Measurements from ENCODE around the gene GIMAP1.

DNA sequence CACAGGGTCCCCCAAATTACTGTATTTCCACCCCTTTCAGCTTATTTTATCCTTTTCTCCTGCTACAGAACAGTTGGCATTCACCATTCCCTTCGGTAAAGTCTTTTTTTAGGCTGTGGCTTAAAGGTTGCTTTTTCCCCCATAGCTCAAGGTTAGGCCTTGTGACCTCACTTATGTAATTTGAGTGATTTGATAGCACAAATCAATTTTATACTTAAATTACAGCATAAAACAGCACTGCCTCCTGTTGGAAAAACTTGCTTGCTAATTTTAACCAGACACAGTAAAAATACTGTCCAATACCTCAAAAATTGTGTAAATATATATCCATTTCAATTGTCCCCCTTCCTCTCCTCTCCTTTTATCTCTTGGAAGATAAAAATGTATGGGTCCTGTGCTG lies 7.1 kb downstream of the GIMAP1 start:
- TF ChIP-seq POLR2A (IDR thresholded peaks at IDR 0.05) = no peak
- TF ChIP-seq, protein P1, sequence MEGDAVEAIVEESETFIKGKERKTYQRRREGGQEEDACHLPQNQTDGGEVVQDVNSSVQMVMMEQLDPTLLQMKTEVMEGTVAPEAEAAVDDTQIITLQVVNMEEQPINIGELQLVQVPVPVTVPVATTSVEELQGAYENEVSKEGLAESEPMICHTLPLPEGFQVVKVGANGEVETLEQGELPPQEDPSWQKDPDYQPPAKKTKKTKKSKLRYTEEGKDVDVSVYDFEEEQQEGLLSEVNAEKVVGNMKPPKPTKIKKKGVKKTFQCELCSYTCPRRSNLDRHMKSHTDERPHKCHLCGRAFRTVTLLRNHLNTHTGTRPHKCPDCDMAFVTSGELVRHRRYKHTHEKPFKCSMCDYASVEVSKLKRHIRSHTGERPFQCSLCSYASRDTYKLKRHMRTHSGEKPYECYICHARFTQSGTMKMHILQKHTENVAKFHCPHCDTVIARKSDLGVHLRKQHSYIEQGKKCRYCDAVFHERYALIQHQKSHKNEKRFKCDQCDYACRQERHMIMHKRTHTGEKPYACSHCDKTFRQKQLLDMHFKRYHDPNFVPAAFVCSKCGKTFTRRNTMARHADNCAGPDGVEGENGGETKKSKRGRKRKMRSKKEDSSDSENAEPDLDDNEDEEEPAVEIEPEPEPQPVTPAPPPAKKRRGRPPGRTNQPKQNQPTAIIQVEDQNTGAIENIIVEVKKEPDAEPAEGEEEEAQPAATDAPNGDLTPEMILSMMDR (IDR thresholded peaks at IDR 0.05) = no peak

All from body of pancreas (tissue), 4 donors.